Measurements from ENCODE around the gene AHNAK. TPM values are rescaled to one million over a fixed set of nuclear protein-coding genes. Genes with fewer than 3 reads are reported as not detected.
"Not testable (repeated sequence)": the region's sequence is repeated elsewhere in the genome, so short reads cannot be mapped to it uniquely, and the experiment has no call there.

Gene AHNAK
- total and polyA plus RNA-seq, 2 of the 8 experiments (the other 6 are each of a cell fraction or from before 2014, with no cell fraction given): 2.0 to 5.8 TPM

- TF ChIP-seq SP1 (IDR thresholded peaks at IDR 0.05; ENCODE audit: low read depth, low read length) (no peak), KDM5A (IDR thresholded peaks at IDR 0.05; ENCODE audit: low read length) (no peak)
Measured at GRCh38 chr11:62387381-62387780, 159.2 kb downstream of the AHNAK start (continued).

- 88% methylated on average over 3 of the region's 3 CpGs; no CpG with 5 or more reads in 1 of the 2 experiments for WGBS, 2 experiments (ENCODE audit: extremely low coverage in 1 of 2, insufficient coverage in 1 of 2, insufficient read length in 1 of 2, insufficient replicate concordance in 2 of 2, low coverage in 1 of 2, low lambda C conversion rate in 2 of 2, missing lambda C conversion rate in 1 of 2)
- H2BK12ac ChIP-seq (ENCODE audit: low read depth, low read length); H3K79me2 ChIP-seq (ENCODE audit: control insufficient read depth in 1 of 2, insufficient read depth in 2 of 2, low read length in 2 of 2); H3K27ac ChIP-seq (ENCODE audit: low read depth, low read length); H4K8ac ChIP-seq (ENCODE audit: extremely low read depth, insufficient read depth, low read length); H3K56ac ChIP-seq (replicated peaks; ENCODE audit: insufficient read length, low read depth, low read length); H3K4me2 ChIP-seq (ENCODE audit: insufficient read depth in 1 of 2, low read depth in 2 of 2, low read length in 2 of 2); H3K4me1 ChIP-seq (replicated peaks in 1 of 4; ENCODE audit: control insufficient read depth in 3 of 4, insufficient read depth in 4 of 4, low read length in 3 of 4); POLR2A ChIA-PET (ENCODE audit: partially characterized antibody); H2AFZ ChIP-seq (ENCODE audit: low read length); FAIRE-seq; H3K18ac ChIP-seq (ENCODE audit: extremely low read depth, low read length); H3K23ac ChIP-seq (ENCODE audit: insufficient read length); H2BK5ac ChIP-seq (ENCODE audit: low read depth, low read length); DNase-seq (ENCODE audit: low read depth in 1 of 2, low spot score in 2 of 2); H2BK20ac ChIP-seq (ENCODE audit: low read length); H4K20me1 ChIP-seq (replicated peaks in 1 of 2; ENCODE audit: control insufficient read depth in 1 of 2, insufficient read depth in 2 of 2, low read length in 2 of 2); H3K4me3 ChIP-seq (ENCODE audit: extremely low read depth in 1 of 4, insufficient read depth in 2 of 4, low read depth in 3 of 4, low read length in 4 of 4); H3K4ac ChIP-seq (replicated peaks; ENCODE audit: insufficient read length, low read depth, low read length); H2BK120ac ChIP-seq (replicated peaks; ENCODE audit: low read depth, low read length); H3K9me3 ChIP-seq (ENCODE audit: insufficient read depth in 2 of 2, low read depth in 1 of 2, low read length in 1 of 2); H4K5ac ChIP-seq (ENCODE audit: insufficient read length, low read depth, low read length); H2AK5ac ChIP-seq (ENCODE audit: low read depth, low read length); H3K27me3 ChIP-seq (replicated peaks in 1 of 4; ENCODE audit: control insufficient read depth in 3 of 4, extremely low read depth in 1 of 4, insufficient read depth in 3 of 4, low read length in 3 of 4); H2BK15ac ChIP-seq (ENCODE audit: low read length); H3K23me2 ChIP-seq (ENCODE audit: low read depth, low read length); H3K79me1 ChIP-seq (ENCODE audit: low read depth, low read length); H3K14ac ChIP-seq (ENCODE audit: insufficient read length); H3K36me3 ChIP-seq (ENCODE audit: control insufficient read depth in 2 of 4, insufficient read depth in 4 of 4, low read length in 3 of 4); H4K91ac ChIP-seq (replicated peaks; ENCODE audit: insufficient read length, low read length); H3K9ac ChIP-seq (replicated peaks in 1 of 4; ENCODE audit: extremely low read depth in 1 of 4, low read depth in 3 of 4, low read length in 3 of 4): not testable (repeated sequence)
- CTCF ChIA-PET (ENCODE audit: partially characterized antibody): interaction anchor here (0.7 to 1.6 kb wide), 4 partner anchors 9 to 1890 kb away, joined by 3 to 8 read pairs (median 4); no protein-coding TSS in a partner anchor
Measured at GRCh38 chr11:62386083-62386482, 160.5 kb downstream of the AHNAK start.
